ENCODE measurements around the gene TRAPPC3L.

DNA sequence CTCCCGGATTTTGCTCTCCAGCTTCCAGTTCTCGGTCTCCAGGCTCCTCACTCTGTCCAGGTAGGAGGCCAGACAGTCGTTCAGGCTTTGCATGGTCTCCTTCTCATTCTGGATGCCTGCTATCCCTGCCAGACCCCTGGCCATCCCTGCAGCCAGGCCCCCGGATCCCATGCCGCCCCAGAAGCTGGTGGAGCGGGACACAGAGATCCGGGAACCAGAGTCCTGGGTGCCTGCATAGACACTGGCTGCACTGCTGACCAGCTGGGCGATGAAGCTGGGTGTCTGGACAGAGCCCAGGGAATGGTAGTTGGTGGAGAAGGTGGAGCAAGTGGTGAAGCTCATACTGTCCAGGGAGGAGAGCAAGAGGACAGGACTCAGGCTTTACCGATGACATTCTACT, 87.2 kb downstream of the TRAPPC3L start:
- no peak for TF ChIP-seq RAD21 (IDR thresholded peaks at IDR 0.05; ENCODE audit: low read length)
- TF ChIP-seq, protein P1, sequence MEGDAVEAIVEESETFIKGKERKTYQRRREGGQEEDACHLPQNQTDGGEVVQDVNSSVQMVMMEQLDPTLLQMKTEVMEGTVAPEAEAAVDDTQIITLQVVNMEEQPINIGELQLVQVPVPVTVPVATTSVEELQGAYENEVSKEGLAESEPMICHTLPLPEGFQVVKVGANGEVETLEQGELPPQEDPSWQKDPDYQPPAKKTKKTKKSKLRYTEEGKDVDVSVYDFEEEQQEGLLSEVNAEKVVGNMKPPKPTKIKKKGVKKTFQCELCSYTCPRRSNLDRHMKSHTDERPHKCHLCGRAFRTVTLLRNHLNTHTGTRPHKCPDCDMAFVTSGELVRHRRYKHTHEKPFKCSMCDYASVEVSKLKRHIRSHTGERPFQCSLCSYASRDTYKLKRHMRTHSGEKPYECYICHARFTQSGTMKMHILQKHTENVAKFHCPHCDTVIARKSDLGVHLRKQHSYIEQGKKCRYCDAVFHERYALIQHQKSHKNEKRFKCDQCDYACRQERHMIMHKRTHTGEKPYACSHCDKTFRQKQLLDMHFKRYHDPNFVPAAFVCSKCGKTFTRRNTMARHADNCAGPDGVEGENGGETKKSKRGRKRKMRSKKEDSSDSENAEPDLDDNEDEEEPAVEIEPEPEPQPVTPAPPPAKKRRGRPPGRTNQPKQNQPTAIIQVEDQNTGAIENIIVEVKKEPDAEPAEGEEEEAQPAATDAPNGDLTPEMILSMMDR (IDR thresholded peaks at IDR 0.05), result no peak
- no peak for TF ChIP-seq RFX5 (IDR thresholded peaks at IDR 0.05; ENCODE audit: low read length)
- TF ChIP-seq EZH2phosphoT487 (IDR thresholded peaks at IDR 0.05; ENCODE audit: borderline replicate concordance, low read depth), result no peak
- no peak for TF ChIP-seq TAF1 (IDR thresholded peaks at IDR 0.05; ENCODE audit: borderline replicate concordance, low read depth, low read length)
- TF ChIP-seq PBX3 (IDR thresholded peaks at IDR 0.05), result no peak
- no peak for TF ChIP-seq TCF12 (IDR thresholded peaks at IDR 0.05)
- no peak for TF ChIP-seq NRF1 (IDR thresholded peaks at IDR 0.05; ENCODE audit: low read depth, low read length)
- TF ChIP-seq POLR2AphosphoS5 (IDR thresholded peaks at IDR 0.05; ENCODE audit: low read depth, low read length), result no peak
- no peak for TF ChIP-seq EP300 (IDR thresholded peaks at IDR 0.05; ENCODE audit: borderline replicate concordance in 1 of 2, low read depth in 1 of 2, low read length in 1 of 2)
- TF ChIP-seq ELF1 (IDR thresholded peaks at IDR 0.05), result no peak
- TF ChIP-seq REST (IDR thresholded peaks at IDR 0.05; ENCODE audit: low read depth, low read length), result no peak
